Left lung (tissue), 10 donors: ENCODE data around the gene C2orf81. TPM values are rescaled to one million over a fixed set of nuclear protein-coding genes. Genes with fewer than 3 reads are reported as not detected.

Experiments
- ATAC-seq: fragments of 200-7000 bp; cut with Tn5 transposase; one replicate; pipeline ENCODE4 v1.9.1; 2020; ENCODE audit warnings: moderate library complexity
- DNase-seq, 4 donors: peaks; one replicate each; pipeline ENCODE4 v3.0.0-alpha.2; 2013 to 2020
- H3K27ac ChIP-seq, 2 donors: fragments of 200-600 bp; sonication (generic) in 1 of 2; one replicate each; pipeline versions ENCODE4 v1.5.0 to v1.8.0; 2020 to 2021
- H3K27me3 ChIP-seq, 2 donors: fragments of 200-600 bp; sonication (generic) in 1 of 2; one replicate each; pipeline versions ENCODE4 v1.5.0 to v1.8.0; 2020 to 2021
- H3K36me3 ChIP-seq, 2 donors: fragments of 200-600 bp; sonication (generic) in 1 of 2; one replicate each; pipeline versions ENCODE4 v1.5.0 to v1.8.0; 2020 to 2021
- H3K4me1 ChIP-seq, 2 donors: fragments of 200-600 bp; one replicate each; pipeline ENCODE4 v1.8.0; 2021
- H3K4me3 ChIP-seq, 2 donors: fragments of 200-600 bp; sonication (generic) in 1 of 2; one replicate each; pipeline versions ENCODE4 v1.5.0 to v1.8.0; 2020 to 2021; ENCODE audit warnings: mild to moderate bottlenecking in 1 of 2
- H3K9me3 ChIP-seq, 2 donors: fragments of 200-600 bp; sonication (generic) in 1 of 2; one replicate each; pipeline versions ENCODE4 v1.5.0 to v1.8.0; 2020 to 2021
- CTCF ChIP-seq, 2 donors: fragments of 200-600 bp; sonication (generic) in 1 of 2; IDR thresholded peaks; one replicate each; pipeline versions ENCODE4 v1.5.0 to v1.8.0; 2021; ENCODE audit warnings: antibody characterized with exemption in 2 of 2
- intact Hi-C, 2 donors: fragments of 100-400 bp; cut with DNase I; formaldehyde crosslinking; loops; one replicate each; pipeline versions ENCODE4 v1.11.2 to v1.14.2; 2022
- polyA plus RNA-seq, 6 donors: library from polyadenylated mRNA; unstranded; fragments of 120-200 nt; gene quantifications; one replicate each; pipeline ENCODE4 v1.2.1, GENCODE V29; 2013; ENCODE audit not compliant: insufficient read length in 6 of 6
- total RNA-seq, 2 donors: library from RNA; stranded (reverse); fragmentation: NEBNext Ultra II Directional; extraction: Animal tissue kit (Norgen Biotek cat#: 25700); gene quantifications; one replicate each; pipeline ENCODE4 v1.2.1, GENCODE V29; 2021
- donor health status: DM: no; HTN: yes; CAD: no.
- donor health status: DM: no; HTN: no; CAD: no.

The C2orf81 gene
- total and polyA plus RNA-seq, 8 donors: 2.8 to 5.7 (median 5.0) TPM

- H3K36me3 ChIP-seq: no peaks in the 10 kb centered on the region
- peak overlapping the region; percentile 47 to 50 for H3K4me3 ChIP-seq
- DNase-seq (peak in 1 of 4 donors; percentile 34), ATAC-seq (no peak)
- intact Hi-C loops: no loop called here
- H3K9me3 ChIP-seq: no peaks in the 10 kb centered on the region
- TF ChIP-seq CTCF (IDR thresholded peaks at IDR 0.05): no peak
- H3K27ac ChIP-seq: peak overlapping the region in 1 of 2 donors; percentile 77
- peaks cover 5 to 40% of the 10 kb centered on the region in 2 donors for H3K4me1 ChIP-seq
- H3K27me3 ChIP-seq: peaks cover 5 to 57% of the 10 kb centered on the region in 2 donors
Measured at GRCh38 chr2:74439373-74439772, 18.0 kb upstream of the C2orf81 start.

GRCh38 chr2:74438248-74438647, 16.8 kb upstream of the C2orf81 start:
- Histone ChIP-seq H3K36me3 (no peaks in the 10 kb centered on the region), H3K4me1 (peaks cover 5 to 40% of the 10 kb centered on the region in 2 donors), H3K9me3 (no peaks in the 10 kb centered on the region), H3K4me3 (no peak overlapping the region), H3K27ac (no peak overlapping the region), H3K27me3 (peaks cover 5 to 47% of the 10 kb centered on the region in 2 donors)
- DNase-seq (no peak), ATAC-seq (no peak)
- TF ChIP-seq CTCF (IDR thresholded peaks at IDR 0.05): no peak
- intact Hi-C loops: no loop called here

- DNase-seq (no peak), ATAC-seq (no peak)
- H3K27me3 ChIP-seq: peaks cover 4 to 35% of the 10 kb centered on the region in 2 donors
- no peaks in the 10 kb centered on the region for H3K9me3 ChIP-seq
- peaks cover 0 to 3% of the 10 kb centered on the region in 2 donors for H3K36me3 ChIP-seq
- H3K4me3 ChIP-seq: no peak overlapping the region
- no peak for TF ChIP-seq CTCF (IDR thresholded peaks at IDR 0.05)
- intact Hi-C loops: no loop called here
- H3K27ac ChIP-seq: no peak overlapping the region
- peaks cover 5 to 40% of the 10 kb centered on the region in 2 donors for H3K4me1 ChIP-seq
Measured at GRCh38 chr2:74436848-74437695, 15.7 kb upstream of the C2orf81 start.

GRCh38 chr2:74436111-74436805, 14.8 kb upstream of the C2orf81 start:
- Histone ChIP-seq H3K4me1 (peaks cover 5 to 32% of the 10 kb centered on the region in 2 donors), H3K4me3 (no peak overlapping the region), H3K27ac (no peak overlapping the region), H3K9me3 (no peaks in the 10 kb centered on the region), H3K27me3 (peaks cover 0 to 27% of the 10 kb centered on the region in 2 donors), H3K36me3 (peaks cover 0 to 12% of the 10 kb centered on the region in 2 donors)
- DNase-seq (no peak), ATAC-seq (no peak)
- TF ChIP-seq CTCF (IDR thresholded peaks at IDR 0.05): no peak
- intact Hi-C loops: no loop called here

GRCh38 chr2:74430502-74430901, 9.1 kb upstream of the C2orf81 start:
- DNase-seq (no peak), ATAC-seq (no peak)
- H3K4me3 ChIP-seq: no peak overlapping the region
- no peak overlapping the region for H3K27ac ChIP-seq
- no peak for TF ChIP-seq CTCF (IDR thresholded peaks at IDR 0.05)
- H3K4me1 ChIP-seq: no peaks in the 10 kb centered on the region
- H3K27me3 ChIP-seq: no peaks in the 10 kb centered on the region
- H3K9me3 ChIP-seq: no peaks in the 10 kb centered on the region
- intact Hi-C loops: no loop called here
- peaks cover 0 to 66% of the 10 kb centered on the region in 2 donors for H3K36me3 ChIP-seq
